ENCODE measurements around the gene CHADL. TPM values are rescaled to one million over a fixed set of nuclear protein-coding genes. Genes with fewer than 3 reads are reported as not detected.

Gene CHADL
- total and polyA plus RNA-seq, 4 donors, result 1.00 to 4.2 (median 3.9) TPM

GRCh38 chr22:41226723-41227655 is 13.7 kb downstream of the CHADL start:
- Histone ChIP-seq H3K9ac (ENCODE audit: insufficient read depth in 1 of 2, low read length in 2 of 2) (no peak overlapping the region), H3K27ac (ENCODE audit: low read depth in 1 of 2, low read length in 1 of 2) (no peak overlapping the region), H3K27me3 (ENCODE audit: control insufficient read depth in 3 of 3, insufficient read depth in 3 of 3, low read length in 2 of 3) (no peaks in the 10 kb centered on the region), H3K4me3 (no peak overlapping the region), H3K4me1 (ENCODE audit: control insufficient read depth in 5 of 5, insufficient read depth in 5 of 5, low read length in 5 of 5) (peaks cover 0 to 5% (median 0%) of the 10 kb centered on the region in 5 donors), H3K36me3 (ENCODE audit: control insufficient read depth in 4 of 4, insufficient read depth in 4 of 4, low read length in 4 of 4) (peaks cover 6 to 67% (median 14%) of the 10 kb centered on the region in 4 donors), H3K9me3 (ENCODE audit: control insufficient read depth in 4 of 4, insufficient read depth in 3 of 4, low read length in 3 of 4) (no peaks in the 10 kb centered on the region)
- no peak for TF ChIP-seq CTCF (IDR thresholded peaks at IDR 0.05; ENCODE audit: control extremely low read depth, extremely low read depth)
- WGBS, 2 donors, result 90 to 94% methylated on average over 26 of the region's 26 CpGs
- ATAC-seq (ENCODE audit: insufficient read depth, low FRiP score), result peak; percentile 54
- DNase-seq, result no peak

GRCh38 chr22:41223535-41223934 is 17.2 kb downstream of the CHADL start:
- Histone ChIP-seq H3K27ac (ENCODE audit: low read depth in 1 of 2, low read length in 1 of 2) (no peak overlapping the region), H3K9me3 (ENCODE audit: control insufficient read depth in 4 of 4, insufficient read depth in 3 of 4, low read length in 3 of 4) (no peaks in the 10 kb centered on the region), H3K4me1 (ENCODE audit: control insufficient read depth in 5 of 5, insufficient read depth in 5 of 5, low read length in 5 of 5) (no peaks in the 10 kb centered on the region), H3K9ac (ENCODE audit: insufficient read depth in 1 of 2, low read length in 2 of 2) (no peak overlapping the region), H3K4me3 (no peak overlapping the region), H3K36me3 (ENCODE audit: control insufficient read depth in 4 of 4, insufficient read depth in 4 of 4, low read length in 4 of 4) (peaks cover 12 to 68% (median 24%) of the 10 kb centered on the region in 4 donors), H3K27me3 (ENCODE audit: control insufficient read depth in 3 of 3, insufficient read depth in 3 of 3, low read length in 2 of 3) (no peaks in the 10 kb centered on the region)
- 90 to 92% methylated on average over 7 of the region's 7 CpGs for WGBS, 2 donors
- no peak for TF ChIP-seq CTCF (IDR thresholded peaks at IDR 0.05; ENCODE audit: control extremely low read depth, extremely low read depth)
- ATAC-seq (ENCODE audit: insufficient read depth, low FRiP score) (no peak), DNase-seq (no peak)

- no peak for ATAC-seq (ENCODE audit: insufficient read depth, low FRiP score)
- Histone ChIP-seq H3K9me3 (ENCODE audit: control insufficient read depth in 4 of 4, insufficient read depth in 3 of 4, low read length in 3 of 4) (no peaks in the 10 kb centered on the region), H3K4me1 (ENCODE audit: control insufficient read depth in 5 of 5, insufficient read depth in 5 of 5, low read length in 5 of 5) (peaks cover 0 to 2% (median 0%) of the 10 kb centered on the region in 5 donors), H3K9ac (ENCODE audit: insufficient read depth in 1 of 2, low read length in 2 of 2) (no peak overlapping the region), H3K27me3 (ENCODE audit: control insufficient read depth in 3 of 3, insufficient read depth in 3 of 3, low read length in 2 of 3) (no peaks in the 10 kb centered on the region), H3K27ac (ENCODE audit: low read depth in 1 of 2, low read length in 1 of 2) (no peak overlapping the region), H3K36me3 (ENCODE audit: control insufficient read depth in 4 of 4, insufficient read depth in 4 of 4, low read length in 4 of 4) (peaks cover 12 to 64% (median 24%) of the 10 kb centered on the region in 4 donors), H3K4me3 (no peak overlapping the region)
- TF ChIP-seq CTCF (IDR thresholded peaks at IDR 0.05; ENCODE audit: control extremely low read depth, extremely low read depth), result no peak
- WGBS, 2 donors, result 91 to 96% methylated on average over 9 of the region's 9 CpGs
- DNase-seq, result no peak
These were observed 17.8 kb downstream of the CHADL start for GRCh38 chr22:41222846-41223507.
